Chondrocyte (in vitro differentiated cells): Measurements from ENCODE around the gene KANK2. TPM values are rescaled to one million over a fixed set of nuclear protein-coding genes. Genes with fewer than 3 reads are reported as not detected.

Experiments
- DNase-seq: peaks from one replicate; pipeline ENCODE4 v3.0.0; 2021; ENCODE audit warnings: mixed read lengths, low spot score
- H3K27ac Mint-ChIP-seq: one replicate; pipeline ENCODE4 v1.8.0; 2021; ENCODE audit warnings: mild to moderate bottlenecking, moderate library complexity, mixed read lengths; ENCODE audit not compliant: unreplicated experiment
- H3K27me3 Mint-ChIP-seq: 2 replicates; pipeline ENCODE4 v1.8.0; 2021; ENCODE audit warnings: low read depth, mixed read lengths
- H3K36me3 Mint-ChIP-seq: 2 replicates; pipeline ENCODE4 v1.8.0; 2021; ENCODE audit warnings: low read depth, mixed read lengths
- H3K4me1 Mint-ChIP-seq: 2 replicates; pipeline ENCODE4 v1.8.0; 2021; ENCODE audit warnings: low read depth, mild to moderate bottlenecking, mixed read lengths
- H3K4me3 Mint-ChIP-seq: one replicate; pipeline ENCODE4 v1.8.0; 2021; ENCODE audit warnings: mild to moderate bottlenecking, moderate library complexity, mixed read lengths; ENCODE audit not compliant: unreplicated experiment
- H3K9me3 Mint-ChIP-seq: 2 replicates; pipeline ENCODE4 v1.8.0; 2021; ENCODE audit warnings: low read depth, mixed read lengths
- total RNA-seq: library from RNA; stranded (reverse); gene quantifications from 3 replicates; pipeline ENCODE4 v1.2.1, GENCODE V29; 2021
- TF ChIP-seq, protein P1 (sequence below): fragments of 200-600 bp; sonication (generic); IDR thresholded peaks from 2 replicates; pipeline ENCODE4 v1.5.0; 2021; ENCODE audit warnings: antibody characterized with exemption, mild to moderate bottlenecking, moderate library complexity

Gene KANK2
- total RNA-seq, 1 donor from 2014 or later = 243 TPM

GRCh38 chr19:11225172-11225571 lies 27.8 kb upstream of the KANK2 start:
- no peaks in the 10 kb centered on the region for H3K27me3 Mint-ChIP-seq
- peaks cover 20% of the 10 kb centered on the region for H3K9me3 Mint-ChIP-seq

DNA sequence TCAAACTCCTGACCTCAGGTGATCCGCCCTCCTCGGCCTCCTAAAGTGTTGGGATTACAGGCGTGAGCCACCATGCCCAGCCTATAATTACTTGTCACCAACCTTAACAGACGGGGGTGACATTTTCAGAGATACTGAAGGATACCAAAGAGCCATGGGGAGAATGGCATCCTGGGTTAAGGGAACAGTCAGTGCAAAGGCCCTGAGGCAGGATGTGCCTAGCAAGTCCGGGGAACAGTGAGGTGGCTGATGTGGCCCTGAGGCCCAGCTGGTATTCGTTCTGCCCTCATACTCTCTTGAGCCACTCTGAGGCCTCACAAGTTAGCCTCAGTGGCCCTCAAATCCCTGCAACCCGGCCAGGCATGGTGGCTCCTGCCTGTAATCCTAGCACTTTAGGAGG lies 27.1 kb upstream of the KANK2 start:
- Mint-ChIP-seq H3K36me3 (peaks cover 31% of the 10 kb centered on the region), H3K4me3 (no peak overlapping the region), H3K27me3 (no peaks in the 10 kb centered on the region), H3K9me3 (peaks cover 20% of the 10 kb centered on the region), H3K27ac (no peak overlapping the region), H3K4me1 (no peaks in the 10 kb centered on the region)
- DNase-seq = no peak
- TF ChIP-seq, protein P1, sequence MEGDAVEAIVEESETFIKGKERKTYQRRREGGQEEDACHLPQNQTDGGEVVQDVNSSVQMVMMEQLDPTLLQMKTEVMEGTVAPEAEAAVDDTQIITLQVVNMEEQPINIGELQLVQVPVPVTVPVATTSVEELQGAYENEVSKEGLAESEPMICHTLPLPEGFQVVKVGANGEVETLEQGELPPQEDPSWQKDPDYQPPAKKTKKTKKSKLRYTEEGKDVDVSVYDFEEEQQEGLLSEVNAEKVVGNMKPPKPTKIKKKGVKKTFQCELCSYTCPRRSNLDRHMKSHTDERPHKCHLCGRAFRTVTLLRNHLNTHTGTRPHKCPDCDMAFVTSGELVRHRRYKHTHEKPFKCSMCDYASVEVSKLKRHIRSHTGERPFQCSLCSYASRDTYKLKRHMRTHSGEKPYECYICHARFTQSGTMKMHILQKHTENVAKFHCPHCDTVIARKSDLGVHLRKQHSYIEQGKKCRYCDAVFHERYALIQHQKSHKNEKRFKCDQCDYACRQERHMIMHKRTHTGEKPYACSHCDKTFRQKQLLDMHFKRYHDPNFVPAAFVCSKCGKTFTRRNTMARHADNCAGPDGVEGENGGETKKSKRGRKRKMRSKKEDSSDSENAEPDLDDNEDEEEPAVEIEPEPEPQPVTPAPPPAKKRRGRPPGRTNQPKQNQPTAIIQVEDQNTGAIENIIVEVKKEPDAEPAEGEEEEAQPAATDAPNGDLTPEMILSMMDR = no peak

More at GRCh38 chr19:11225172-11225571, 27.8 kb upstream of the KANK2 start:
- H3K4me1 Mint-ChIP-seq = no peaks in the 10 kb centered on the region
- TF ChIP-seq, protein P1 = no peak
- H3K36me3 Mint-ChIP-seq = peaks cover 32% of the 10 kb centered on the region
- H3K27ac Mint-ChIP-seq = no peak overlapping the region
- no peak overlapping the region for H3K4me3 Mint-ChIP-seq
- DNase-seq = no peak

GRCh38 chr19:11223200-11223599 lies 25.9 kb upstream of the KANK2 start:
- no peak overlapping the region for H3K27ac Mint-ChIP-seq
- DNase-seq = no peak
- TF ChIP-seq, protein P1 = no peak
- no peaks in the 10 kb centered on the region for H3K4me1 Mint-ChIP-seq
- peaks cover 20% of the 10 kb centered on the region for H3K9me3 Mint-ChIP-seq
- no peak overlapping the region for H3K4me3 Mint-ChIP-seq
- no peaks in the 10 kb centered on the region for H3K27me3 Mint-ChIP-seq
- peaks cover 29% of the 10 kb centered on the region for H3K36me3 Mint-ChIP-seq

GRCh38 chr19:11221082-11221598 lies 23.8 kb upstream of the KANK2 start:
- DNase-seq = no peak
- Mint-ChIP-seq H3K4me1 (no peaks in the 10 kb centered on the region), H3K27me3 (no peaks in the 10 kb centered on the region), H3K9me3 (peaks cover 24% of the 10 kb centered on the region), H3K36me3 (peaks cover 30% of the 10 kb centered on the region), H3K27ac (no peak overlapping the region), H3K4me3 (no peak overlapping the region)
- TF ChIP-seq, protein P1 = no peak

GRCh38 chr19:11214387-11214786 lies 17.0 kb upstream of the KANK2 start:
- TF ChIP-seq, protein P1 = no peak
- H3K4me1 Mint-ChIP-seq = peaks cover 3% of the 10 kb centered on the region
- no peak overlapping the region for H3K27ac Mint-ChIP-seq
- peaks cover 3% of the 10 kb centered on the region for H3K9me3 Mint-ChIP-seq
- no peaks in the 10 kb centered on the region for H3K27me3 Mint-ChIP-seq
- no peak for DNase-seq
- H3K4me3 Mint-ChIP-seq = no peak overlapping the region
- H3K36me3 Mint-ChIP-seq = peaks cover 26% of the 10 kb centered on the region
